ENCODE data around the gene ABCA3. TPM values are rescaled to one million over a fixed set of nuclear protein-coding genes. Genes with fewer than 3 reads are reported as not detected.

Gene ABCA3
- total and polyA plus RNA-seq, 2 of the 8 experiments (the other 6 are each of a cell fraction or from before 2014, with no cell fraction given) = 5.7 to 7.9 TPM

- TF ChIP-seq BRCA1 (IDR thresholded peaks at IDR 0.05; ENCODE audit: low read depth, low read length) (no peak), MAX (IDR thresholded peaks at IDR 0.05) (no peak), POU5F1 (IDR thresholded peaks at IDR 0.05; ENCODE audit: low read depth, low read length) (no peak), CHD2 (IDR thresholded peaks at IDR 0.05; ENCODE audit: low read length) (no peak)
Observed at GRCh38 chr16:2324296-2324859, 16.1 kb downstream of the ABCA3 start (continued).

Measured in H1 (cell line).